ENCODE measurements around the gene TANK.
A peak's percentile ranks its signal among the peaks of the same experiment; 100 is the strongest.
"Not testable (repeated sequence)": the region's sequence is repeated elsewhere in the genome, so short reads cannot be mapped to it uniquely, and the experiment has no call there.

TANK gene

GRCh38 chr2:161166538-161167409, 6.5 kb downstream of the TANK start:
- peak; percentile 29 for DNase-seq (ENCODE audit: low read depth, low spot score)

DNA sequence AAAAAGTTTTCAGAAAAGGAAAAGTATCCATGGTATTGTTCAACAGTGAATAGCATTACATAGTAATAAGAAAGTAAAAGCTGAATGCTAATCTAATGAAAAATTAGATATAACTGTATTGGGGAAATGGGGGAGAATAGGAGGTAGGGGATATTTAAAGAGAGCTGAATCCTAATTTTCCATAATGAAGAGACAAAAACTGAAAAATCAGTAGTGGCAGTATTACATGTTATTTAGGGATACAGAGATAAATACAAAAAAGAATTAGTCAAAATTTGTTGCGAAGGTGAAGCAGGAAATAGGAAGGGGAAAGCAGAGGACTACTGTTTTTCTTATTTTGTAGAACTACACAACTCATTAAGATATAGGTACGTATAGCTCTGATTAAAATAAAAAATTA, 9.1 kb downstream of the TANK start:
- DNase-seq (ENCODE audit: low read depth, low spot score), result no peak

- DNase-seq (ENCODE audit: low read depth, low spot score), result no peak
Observed at GRCh38 chr2:161170377-161170776, 10.1 kb downstream of the TANK start.

GRCh38 chr2:161170958-161171932, 11.0 kb downstream of the TANK start:
- peak; percentile 53 for DNase-seq (ENCODE audit: low read depth, low spot score)

DNA sequence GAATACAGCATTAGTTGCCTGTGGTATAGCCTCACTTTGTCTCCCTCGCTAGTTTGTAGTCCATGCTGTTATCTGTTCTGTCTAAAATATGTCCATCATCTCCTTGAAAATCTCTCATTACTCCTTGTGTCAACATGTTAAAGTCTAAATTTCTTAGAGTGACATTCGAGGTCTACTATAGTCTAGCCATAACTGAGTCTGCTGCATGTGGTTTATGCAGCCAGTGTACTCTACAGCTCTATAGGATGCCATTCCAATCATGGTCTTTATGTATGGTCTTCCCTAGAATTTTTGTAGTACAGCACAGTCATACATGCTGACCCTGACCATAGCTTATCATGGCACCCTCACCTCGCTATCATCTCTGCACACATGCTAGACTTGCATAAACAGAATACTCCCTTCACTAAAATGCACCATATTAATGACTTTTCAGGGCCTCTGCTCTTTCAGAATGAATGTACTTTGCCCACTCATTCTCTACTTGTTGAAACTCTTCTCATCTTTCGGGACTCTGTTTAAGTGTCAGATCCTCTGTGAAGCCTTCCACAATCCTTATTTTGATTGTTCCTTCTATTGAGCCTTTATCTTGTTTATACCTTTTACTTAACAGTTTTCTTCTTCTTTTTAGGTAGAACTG, 12.8 kb downstream of the TANK start:
- DNase-seq (ENCODE audit: low read depth, low spot score), result no peak

DNA sequence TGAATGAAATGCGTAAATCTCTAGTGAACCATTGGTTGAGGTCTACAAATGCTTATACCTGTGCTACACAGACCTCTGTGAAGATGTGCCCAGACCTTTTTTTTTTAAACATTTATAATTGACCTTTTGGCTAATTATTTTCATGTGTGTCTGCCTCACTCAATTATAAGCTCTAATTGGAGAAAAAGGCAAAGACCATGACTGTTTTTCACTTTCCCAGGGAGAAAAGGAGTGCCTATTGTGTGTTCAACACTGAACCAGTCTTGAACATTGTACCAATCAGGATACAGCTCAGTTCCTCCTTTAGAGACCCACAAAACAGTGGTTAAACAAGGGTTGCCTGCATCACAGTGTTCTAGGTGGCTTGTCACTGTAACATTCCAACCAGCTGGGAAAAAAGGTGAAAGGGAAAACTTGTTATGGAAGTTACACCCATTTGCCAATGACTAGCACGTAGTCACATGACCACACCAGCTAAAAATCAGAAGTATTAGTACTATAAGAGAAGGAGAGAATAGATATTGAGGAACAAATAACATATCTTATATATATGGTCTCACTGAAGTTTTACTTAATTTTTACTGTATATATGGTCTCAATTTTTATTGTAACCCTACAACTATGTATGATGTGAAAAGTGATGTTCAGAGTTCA, 13.4 kb downstream of the TANK start:
- DNase-seq (ENCODE audit: low read depth, low spot score), result no peak

DNA sequence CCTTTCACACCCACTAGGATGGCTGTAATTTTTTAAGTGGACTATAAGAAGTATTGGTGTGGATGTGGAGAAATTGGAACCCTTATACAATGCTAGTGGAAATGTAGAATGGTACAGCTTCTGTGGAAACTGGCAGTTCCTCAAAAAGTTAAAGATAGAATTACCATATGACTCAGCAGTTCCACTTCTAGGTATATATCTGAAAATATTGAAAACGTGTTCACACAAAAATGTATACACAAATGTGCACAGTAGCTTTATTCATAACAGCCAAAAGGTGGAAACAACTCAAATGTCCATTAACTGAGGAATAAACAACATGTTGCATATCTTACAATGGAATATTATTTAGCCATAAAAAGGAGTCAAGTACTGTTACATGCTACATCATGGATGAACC, 17.7 kb downstream of the TANK start:
- DNase-seq (ENCODE audit: low read depth, low spot score), result no peak

- DNase-seq (ENCODE audit: low read depth, low spot score), result peak; percentile 16
Observed at GRCh38 chr2:161178756-161179155, 18.5 kb downstream of the TANK start.

- no peak for DNase-seq (ENCODE audit: low read depth, low spot score)
Observed at GRCh38 chr2:161190050-161190449, 29.8 kb downstream of the TANK start.

DNA sequence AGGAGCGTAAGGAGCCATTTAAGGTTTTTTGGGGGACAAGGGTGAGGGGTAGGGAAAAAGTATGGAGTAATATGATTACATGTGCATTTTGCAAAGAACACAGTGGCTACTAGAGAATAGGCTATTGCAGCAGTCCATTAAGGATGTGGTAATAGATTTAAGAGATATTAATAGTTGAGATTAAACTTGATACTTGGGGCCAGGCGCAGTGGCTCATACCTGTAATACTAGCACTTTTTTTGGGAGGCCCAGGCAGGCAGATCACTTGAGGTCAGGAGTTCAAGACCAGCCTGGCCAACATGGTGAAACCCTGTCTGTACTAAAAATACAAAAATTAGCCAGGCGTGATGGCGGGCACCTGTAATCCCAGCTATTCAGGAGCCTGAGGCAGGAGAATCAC, 35.4 kb downstream of the TANK start:
- not testable (repeated sequence) for DNase-seq (ENCODE audit: low read depth, low spot score)

GRCh38 chr2:161199912-161200701, 39.9 kb downstream of the TANK start:
- DNase-seq (ENCODE audit: low read depth, low spot score), result no peak

GRCh38 chr2:161204846-161205245, 44.6 kb downstream of the TANK start:
- DNase-seq (ENCODE audit: low read depth, low spot score), result no peak

DNA sequence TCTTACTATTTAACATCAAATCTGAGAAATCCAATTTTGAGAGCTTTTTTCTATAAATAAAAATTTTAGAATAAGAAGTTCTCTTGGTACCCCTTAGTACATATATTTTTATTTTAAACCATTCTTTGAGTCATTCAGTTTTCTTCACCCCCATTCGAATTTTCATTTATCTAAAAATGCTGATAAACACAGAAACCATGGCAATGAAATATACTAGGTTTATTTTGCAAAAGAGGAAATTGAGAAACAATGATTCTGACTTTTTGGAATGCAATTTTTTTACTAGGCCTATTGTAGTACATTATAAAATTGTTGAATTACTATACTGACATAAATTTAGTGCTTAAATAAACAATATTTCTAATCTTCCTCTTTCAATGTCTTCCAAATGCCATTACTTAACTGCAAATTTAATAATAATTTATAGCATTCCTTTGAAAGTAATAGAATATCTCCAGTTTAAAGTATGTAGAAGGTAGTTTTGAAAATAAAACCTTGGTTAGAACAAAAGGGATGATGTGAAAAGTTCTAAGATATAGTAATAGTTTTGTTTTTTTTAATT, 46.3 kb downstream of the TANK start:
- DNase-seq (ENCODE audit: low read depth, low spot score), result no peak

DNA sequence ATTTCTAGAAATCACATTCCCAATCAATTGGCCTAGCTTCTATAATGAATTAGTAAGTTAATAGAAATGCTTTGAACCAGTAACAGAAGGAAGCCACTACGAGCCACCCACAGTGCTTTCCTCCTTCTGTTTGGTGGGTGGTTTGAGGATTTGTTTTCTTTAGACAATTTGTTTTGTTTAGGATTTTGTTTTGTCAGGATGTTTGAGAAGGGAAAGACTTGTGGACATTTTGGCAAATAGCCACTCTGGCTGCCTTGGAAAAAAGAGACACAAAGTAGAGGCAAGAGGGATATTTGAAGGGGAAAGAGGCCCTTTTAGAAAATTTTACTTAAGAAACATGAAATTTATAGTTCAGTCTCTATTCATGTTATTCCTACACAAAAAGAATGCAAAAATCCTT, 47.7 kb downstream of the TANK start:
- DNase-seq (ENCODE audit: low read depth, low spot score), result no peak

- peak; percentile 42 for DNase-seq (ENCODE audit: low read depth, low spot score)
Observed at GRCh38 chr2:161208527-161209139, 48.4 kb downstream of the TANK start.

DNA sequence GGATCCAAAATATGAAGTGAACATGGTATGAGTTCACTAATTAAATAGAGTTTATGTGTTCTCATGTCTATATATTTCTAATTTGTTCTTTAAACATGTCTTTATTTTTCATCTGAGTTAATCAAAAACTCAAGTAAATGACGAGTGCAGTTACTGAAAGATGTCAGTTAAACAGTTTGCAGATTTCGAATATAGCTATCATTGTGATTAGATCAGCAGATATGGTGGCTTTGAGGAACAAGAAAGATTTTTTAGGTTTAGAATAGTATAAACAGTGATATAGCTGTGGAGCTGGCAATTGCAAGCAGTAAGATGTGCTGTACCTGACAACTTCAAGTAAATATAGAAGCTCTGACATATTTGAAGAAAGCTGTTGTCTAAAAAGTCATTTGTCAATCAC, 49.7 kb downstream of the TANK start:
- DNase-seq (ENCODE audit: low read depth, low spot score), result no peak

GRCh38 chr2:161217597-161218185, 57.5 kb downstream of the TANK start:
- no peak for DNase-seq (ENCODE audit: low read depth, low spot score)

DNA sequence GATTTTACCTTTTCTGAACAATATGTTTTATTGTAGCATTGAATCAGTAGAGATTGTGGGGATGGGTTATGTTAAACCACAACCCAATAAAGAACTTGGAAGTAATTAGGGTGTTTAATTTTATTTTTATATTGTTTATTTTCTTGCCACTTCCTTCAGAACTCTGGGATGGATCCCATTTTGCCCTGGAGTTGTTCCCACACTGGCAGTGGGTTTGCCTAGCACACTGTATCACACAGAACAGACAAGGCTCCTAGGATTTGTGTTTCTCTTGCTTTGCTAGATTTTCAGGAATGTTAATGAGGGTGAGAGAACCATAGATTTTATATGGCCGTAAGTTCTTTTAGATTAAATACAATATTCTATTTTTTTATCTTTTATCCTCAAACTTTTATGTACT, 59.0 kb downstream of the TANK start:
- DNase-seq (ENCODE audit: low read depth, low spot score), result no peak

DNA sequence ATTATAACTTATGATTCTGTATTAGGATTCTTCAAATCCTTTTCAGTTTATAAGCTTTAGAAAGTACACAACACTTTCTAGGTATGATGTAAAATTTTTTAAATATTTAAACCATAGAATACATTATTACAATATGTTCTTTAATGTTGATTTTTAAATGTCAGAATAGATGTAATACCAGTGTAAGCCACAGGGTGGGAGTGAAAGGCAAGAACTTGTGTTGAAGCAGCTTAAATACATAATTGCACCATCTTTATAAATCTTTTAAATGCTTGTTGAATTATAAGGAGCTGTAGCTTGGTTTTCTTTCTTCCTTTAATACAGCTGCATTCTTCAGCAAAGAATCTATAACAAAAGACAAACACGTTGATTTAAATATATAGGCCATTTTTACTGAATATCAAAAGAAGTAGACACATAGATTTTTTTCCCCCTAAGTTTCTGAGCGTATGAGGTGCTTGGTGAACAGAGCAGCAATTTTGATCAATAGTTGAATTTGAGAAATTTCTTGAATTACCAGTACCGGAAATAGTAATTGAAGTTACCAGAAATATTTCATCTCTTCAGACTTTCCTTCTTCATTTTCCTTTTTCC, 63.0 kb downstream of the TANK start:
- DNase-seq (ENCODE audit: low read depth, low spot score), result peak; percentile 50

Data from astrocyte of the hippocampus (primary cell).